HG02970 (cell line): ENCODE measurements around the gene PPP1CA.
"Not testable (repeated sequence)": the region's sequence is repeated elsewhere in the genome, so short reads cannot be mapped to it uniquely, and the experiment has no call there.

Experiments
- ATAC-seq: cut with Tn5 transposase; IDR thresholded peaks from one replicate; pipeline ENCODE4 v1.9.1; 2021; ENCODE audit warnings: mild to moderate bottlenecking, moderate library complexity, moderate number of reproducible peaks; ENCODE audit not compliant: unreplicated experiment, low FRiP score

The PPP1CA gene

GRCh38 chr11:67405688-67406339 is 4.2 kb upstream of the PPP1CA start:
- ATAC-seq = no peak

DNA sequence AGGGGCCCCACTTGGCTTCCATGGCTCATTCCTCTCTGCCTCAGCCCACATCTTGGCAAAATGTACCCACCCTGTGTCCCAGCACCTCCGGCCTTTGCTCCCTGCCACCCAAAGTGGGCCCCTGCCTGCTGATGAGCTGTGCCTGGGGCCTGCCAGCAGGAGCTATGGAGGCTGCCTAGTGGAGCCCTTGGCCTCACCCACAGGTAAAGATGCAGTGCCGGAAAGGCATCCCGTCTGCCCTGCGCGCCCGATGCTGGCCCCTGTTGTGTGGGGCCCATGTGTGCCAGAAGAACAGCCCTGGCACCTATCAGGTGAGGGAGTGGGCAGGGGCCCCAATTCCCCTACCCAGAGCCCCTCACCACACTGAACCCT is 3.5 kb upstream of the PPP1CA start:
- ATAC-seq = no peak

DNA sequence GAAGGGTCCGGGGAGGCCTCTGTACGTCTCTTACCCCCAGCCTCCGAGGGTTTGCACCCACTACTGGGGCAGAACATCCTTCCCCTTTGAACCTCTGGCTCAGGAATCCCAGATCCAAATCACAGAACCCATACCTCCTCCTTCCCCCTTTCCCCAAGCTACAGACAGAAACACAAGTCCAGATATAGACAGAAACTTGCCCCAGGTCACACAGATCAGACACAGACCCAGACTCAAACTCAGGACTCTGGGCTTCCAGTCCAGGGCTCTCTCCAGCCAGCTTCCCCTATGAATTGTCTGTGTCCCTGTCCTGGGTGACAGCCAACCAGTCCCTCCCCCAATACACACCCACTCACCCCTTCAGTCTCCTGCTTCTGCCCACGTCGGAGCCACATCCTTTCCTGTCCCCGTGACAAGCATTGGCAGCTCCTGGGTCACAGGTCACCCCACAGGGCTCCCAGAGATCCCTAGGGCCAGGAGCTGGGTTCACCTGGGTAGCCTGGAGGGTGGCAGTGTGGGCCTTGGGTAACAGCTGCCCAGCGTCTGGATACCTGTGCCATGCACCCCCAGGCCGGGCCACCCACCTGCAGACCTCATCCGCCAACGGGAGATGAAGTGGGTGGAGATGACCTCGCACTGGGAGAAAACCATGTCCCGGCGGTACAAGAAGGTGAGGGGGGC is 3.0 kb upstream of the PPP1CA start:
- no peak for ATAC-seq

DNA sequence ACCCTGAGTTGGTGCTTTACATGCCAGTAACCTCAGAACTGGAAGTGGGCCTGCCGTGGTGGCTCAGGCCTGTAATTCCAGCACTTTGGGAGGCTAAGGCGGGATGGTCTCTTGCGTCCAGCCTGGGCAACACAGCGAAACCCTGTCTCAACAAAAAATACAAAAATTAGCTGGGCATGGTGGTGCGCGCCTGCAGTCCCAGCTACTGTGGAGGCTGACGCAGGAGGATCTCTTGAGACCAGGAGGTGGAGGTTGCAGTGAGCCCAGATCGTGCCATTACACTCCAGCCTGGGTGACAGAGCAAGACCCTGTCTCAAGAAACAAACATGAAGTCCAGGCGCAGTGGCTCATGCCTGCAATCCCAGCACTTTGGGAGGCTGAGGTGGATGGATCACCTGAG is 1.4 kb upstream of the PPP1CA start:
- not testable (repeated sequence) for ATAC-seq

DNA sequence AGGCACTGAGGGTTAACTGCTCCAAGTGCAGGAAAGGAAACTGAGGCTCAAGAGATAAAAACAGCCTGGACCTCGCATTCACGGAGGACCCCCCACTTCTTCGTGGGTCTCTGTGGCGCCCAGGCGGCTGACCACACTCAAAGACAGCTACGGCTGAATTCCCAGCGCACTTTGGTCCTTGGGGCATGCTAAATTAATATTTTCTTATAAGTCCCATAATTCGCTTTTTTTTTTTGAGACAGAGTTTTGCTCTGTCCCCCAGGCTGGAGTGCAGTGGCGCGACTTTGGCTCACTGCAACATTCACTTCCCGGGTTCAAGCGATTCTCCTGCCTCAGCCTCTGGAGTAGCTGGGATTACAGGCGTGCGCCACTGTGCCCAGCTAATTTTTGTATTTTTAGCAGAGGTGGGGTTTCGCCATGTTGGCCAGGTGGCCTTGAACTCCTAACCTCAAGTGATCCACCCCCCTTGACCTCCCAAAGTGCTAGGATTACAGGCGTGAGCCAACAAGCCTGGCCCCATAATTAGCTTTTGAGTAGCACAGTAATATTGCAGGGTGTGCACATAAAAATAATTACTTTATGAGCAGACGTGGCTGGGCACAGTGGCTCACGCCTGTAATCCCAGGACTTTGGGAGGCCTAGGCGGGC is 658 bp upstream of the PPP1CA start:
- peak; percentile 1 for ATAC-seq

- ATAC-seq = no peak
Observed at GRCh38 chr11:67400942-67401494, 640 bp downstream of the PPP1CA start.

DNA sequence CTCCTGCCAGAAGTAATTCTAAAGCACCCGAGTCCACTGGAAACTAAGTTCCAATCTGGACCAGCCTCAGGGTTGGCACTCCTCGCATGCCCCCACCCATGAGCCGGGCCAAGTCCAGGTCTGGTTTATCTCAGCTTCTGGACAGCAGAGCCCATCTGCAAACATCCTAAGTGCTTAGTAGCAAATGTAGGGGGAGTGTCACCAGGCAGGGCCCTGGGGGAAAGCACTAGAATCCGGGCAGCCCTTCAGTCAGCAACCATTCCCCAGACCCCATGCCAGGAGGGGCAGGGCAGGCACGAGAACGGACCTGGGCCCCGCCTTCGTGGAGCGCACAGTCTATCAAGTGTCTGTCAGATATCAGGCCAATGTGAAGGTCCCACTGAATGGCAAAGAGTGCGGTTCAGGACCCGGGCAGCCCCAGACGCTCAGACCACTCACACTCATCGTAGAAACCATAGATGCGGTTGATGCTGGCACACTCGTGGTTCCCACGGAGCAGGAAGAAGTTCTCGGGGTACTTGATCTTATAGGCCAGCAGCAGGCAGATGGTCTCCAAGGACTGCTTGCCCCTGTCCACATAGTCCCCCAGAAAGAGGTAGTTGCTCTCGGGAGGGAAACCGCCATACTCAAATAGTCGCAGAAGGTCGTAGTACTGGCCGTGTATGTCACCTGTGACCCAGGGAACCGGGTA is 1.3 kb downstream of the PPP1CA start:
- no peak for ATAC-seq

- ATAC-seq = no peak
Observed at GRCh38 chr11:67398661-67399563, 2.7 kb downstream of the PPP1CA start.

- no peak for ATAC-seq
Observed at GRCh38 chr11:67397986-67398660, 3.5 kb downstream of the PPP1CA start.

- ATAC-seq = no peak
Observed at GRCh38 chr11:67397536-67397935, 4.1 kb downstream of the PPP1CA start.

- ATAC-seq = no peak
Observed at GRCh38 chr11:67396587-67397389, 4.9 kb downstream of the PPP1CA start.

GRCh38 chr11:67396259-67396581 is 5.4 kb downstream of the PPP1CA start:
- ATAC-seq = no peak

DNA sequence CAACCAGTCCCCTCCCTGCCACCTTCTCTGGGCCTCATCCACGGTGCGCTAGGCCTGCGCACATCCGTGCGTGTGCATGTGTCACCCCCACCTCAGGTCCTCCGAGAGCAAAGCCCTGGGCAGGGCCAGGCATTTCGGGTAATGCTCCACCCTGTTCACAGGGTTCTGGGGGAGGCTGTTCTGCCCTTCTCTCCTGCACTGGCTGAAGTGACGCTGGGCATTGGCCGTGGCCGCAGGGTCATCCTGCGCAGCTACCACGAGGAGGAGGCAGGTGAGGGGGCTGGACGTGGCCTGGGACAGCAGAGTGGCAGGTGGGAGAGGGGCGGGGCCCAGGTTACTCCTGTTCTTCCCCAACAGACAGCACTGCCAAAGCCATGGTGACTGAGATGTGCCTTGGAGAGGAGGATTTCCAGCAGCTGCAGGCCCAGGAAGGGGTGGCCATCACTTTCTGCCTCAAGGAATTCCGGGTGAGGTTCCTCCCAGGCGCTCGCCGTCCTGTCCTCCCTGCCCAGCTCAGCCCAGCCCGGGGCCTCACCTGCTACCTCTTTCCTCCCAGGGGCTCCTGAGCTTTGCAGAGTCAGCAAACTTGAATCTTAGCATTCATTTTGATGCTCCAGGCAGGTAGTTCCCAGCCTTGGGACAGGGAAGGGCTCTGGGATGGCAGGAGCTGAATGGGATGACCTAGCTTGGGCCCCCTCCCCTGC is 6.0 kb downstream of the PPP1CA start:
- no peak for ATAC-seq

DNA sequence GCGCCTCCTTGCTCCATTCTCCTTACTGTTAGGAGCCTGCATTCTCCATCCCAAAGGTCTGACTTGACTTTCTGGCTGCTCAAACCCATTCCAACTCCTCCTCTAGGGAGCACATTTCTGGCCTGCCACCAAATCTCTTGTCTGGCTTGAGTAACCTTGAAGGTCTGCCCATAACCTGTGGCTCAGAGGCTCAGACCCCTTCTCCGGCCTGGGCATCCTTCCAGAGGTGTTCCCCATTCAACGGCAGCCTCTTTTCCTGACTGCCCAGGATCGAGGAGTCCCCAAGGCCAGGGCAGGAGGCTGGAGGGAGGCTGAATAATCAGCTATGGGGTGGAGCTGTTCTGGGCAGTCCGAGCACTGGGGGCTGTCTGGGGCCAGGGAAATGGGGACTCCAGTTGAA is 7.7 kb downstream of the PPP1CA start:
- no peak for ATAC-seq

DNA sequence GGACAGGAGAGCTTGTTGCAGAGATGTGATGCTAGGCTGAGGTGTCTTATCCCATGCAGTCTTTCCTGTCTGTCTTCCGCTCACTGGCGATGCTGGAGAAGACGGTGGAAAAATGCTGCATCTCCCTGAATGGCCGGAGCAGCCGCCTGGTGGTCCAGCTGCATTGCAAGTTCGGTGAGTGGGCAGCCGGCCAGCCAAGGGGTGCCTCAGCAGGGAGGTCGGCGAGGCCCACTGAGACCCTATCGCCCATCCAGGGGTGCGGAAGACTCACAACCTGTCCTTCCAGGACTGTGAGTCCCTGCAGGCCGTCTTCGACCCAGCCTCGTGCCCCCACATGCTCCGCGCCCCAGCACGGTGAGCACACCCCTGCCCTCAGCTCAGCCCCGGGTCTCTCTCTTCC is 8.2 kb downstream of the PPP1CA start:
- ATAC-seq = no peak

GRCh38 chr11:67392183-67392715 is 9.4 kb downstream of the PPP1CA start:
- no peak for ATAC-seq

GRCh38 chr11:67391304-67392182 is 10.1 kb downstream of the PPP1CA start, which contains the start of gene RAD9A:
Gene RAD9A, plus strand, starts transcription at chr11:67391986. Its CDS starts 59 bp downstream, at chr11:67392045.
- ATAC-seq = peak; percentile 56
